Heart left ventricle (tissue), 13 donors: ENCODE results near the gene FNDC3B.

Experiments
- CTCF ChIP-seq, 12 donors: fragments of 200-600 bp; sonication (generic) in 4 of 12; IDR thresholded peaks; one replicate each; pipeline versions ENCODE4 v1.5.0 to v1.8.0; 2018 to 2022; ENCODE audit warnings: antibody characterized with exemption in 12 of 12, mild to moderate bottlenecking in 5 of 12
- POLR2A ChIP-seq, 2 donors: fragments of 450-650 bp; IDR thresholded peaks; one replicate each; pipeline ENCODE4 v1.6.1; 2017; ENCODE audit warnings: antibody characterized with exemption in 2 of 2, mild to moderate bottlenecking in 2 of 2, moderate library complexity in 2 of 2
- donor health status: ischemic (EF 13 %, LVEDD 7.1; RV severe dilation, severe dysfunction).
- donor health status: DM: no; HTN: yes; CAD: no.
- donor health status: DM: no; HTN: no; CAD: no.
- donor health status: ischemic (EF 25% LVEDD 6.9; RV normal size, moderate dysfunction).
- donor health status: ischemic (EF 25% LVEDD 5.7; RV mildly dilated, moderate dysfunction).
- donor health status: ischemic (EF 35%, LVEDD 5.7; RV mildly dilated, moderate dysfunction).
- donor health status: nonischemic (EF 11% LVEDD 7.7; RV severe dilation, severe dysfunction).
- donor health status: DM: yes; HTN: yes; CAD: no.
- donor health status: PGD.
- donor health status: ischemic (EF 29% LVEDD 5.4; RV normal size, mild dysfunction).
- donor health status: nonischemic (EF 23%, LVEDD 6.1; RV moderate dilation, normal function).

GRCh38 chr3:172219750-172220149 is 180.4 kb downstream of the FNDC3B start:
- TF ChIP-seq CTCF (IDR thresholded peaks at IDR 0.05) (no peak), POLR2A (IDR thresholded peaks at IDR 0.05) (no peak)
